Hepatic stellate cell (primary cell): ENCODE measurements around the gene CTRL.
"Not testable (repeated sequence)": the region's sequence is repeated elsewhere in the genome, so short reads cannot be mapped to it uniquely, and the experiment has no call there.

Experiments
- DNase-seq: peaks from one replicate; pipeline ENCODE4 v3.0.0; 2011; ENCODE audit warnings: low spot score

Gene CTRL

GRCh38 chr16:67931712-67932461 is at the start of gene CTRL:
CTRL (minus strand) TSS chr16:67931862; CDS start chr16:67931852, 10 bp downstream.
- no peak for DNase-seq

- no peak for DNase-seq
These were observed 48.5 kb upstream of the CTRL start, which contains the start of gene DPEP3 for GRCh38 chr16:67979955-67980678. DPEP3 (minus strand) TSS chr16:67980499; CDS start chr16:67980380, 119 bp downstream.

GRCh38 chr16:67977469-67978227 is 46.0 kb upstream of the CTRL start:
- DNase-seq = no peak

GRCh38 chr16:67977005-67977404 is 45.3 kb upstream of the CTRL start:
- DNase-seq = no peak

- no peak for DNase-seq
These were observed 44.5 kb upstream of the CTRL start for GRCh38 chr16:67976205-67976604.

GRCh38 chr16:67975321-67976105 is 43.9 kb upstream of the CTRL start:
- no peak for DNase-seq

- not testable (repeated sequence) for DNase-seq
These were observed 40.6 kb upstream of the CTRL start for GRCh38 chr16:67972285-67972684.

- no peak for DNase-seq
These were observed 39.4 kb upstream of the CTRL start for GRCh38 chr16:67971111-67971510.

- DNase-seq = peak; percentile 43
These were observed 37.8 kb upstream of the CTRL start for GRCh38 chr16:67969254-67970039.

GRCh38 chr16:67968400-67969253 is 37.0 kb upstream of the CTRL start, which contains the start of gene SLC12A4:
SLC12A4 (minus strand) TSS chr16:67968637; CDS start chr16:67968553, 84 bp downstream.
- peak; percentile 94 for DNase-seq

- DNase-seq = peak; percentile 70
These were observed 36.3 kb upstream of the CTRL start for GRCh38 chr16:67967958-67968399.

- DNase-seq = peak; percentile 49
These were observed 35.7 kb upstream of the CTRL start for GRCh38 chr16:67967183-67967957.

- peak; percentile 77 for DNase-seq
These were observed 35.0 kb upstream of the CTRL start for GRCh38 chr16:67966549-67967182.

- DNase-seq = no peak
These were observed 34.2 kb upstream of the CTRL start for GRCh38 chr16:67965668-67966548.

GRCh38 chr16:67964477-67965131 is 32.9 kb upstream of the CTRL start:
- no peak for DNase-seq

- no peak for DNase-seq
These were observed 32.1 kb upstream of the CTRL start for GRCh38 chr16:67963662-67964321.
